OCI-LY1 (cell line): ENCODE results near the gene CTNND1.

ENCODE experiments used
- H2AFZ ChIP-seq: fragments of 200-600 bp; sonication (generic), shearing (Covaris generic); 2 replicates; pipeline ENCODE4 v1.6.0; 2014; ENCODE audit warnings: antibody characterized with exemption, mild to moderate bottlenecking, low read length
- H3F3A ChIP-seq: fragments of 200-600 bp; sonication (generic), shearing (Covaris generic); 2 replicates; pipeline ENCODE4 v1.6.0; 2014; ENCODE audit warnings: mild to moderate bottlenecking, antibody characterized with exemption, low read length, moderate library complexity; ENCODE audit not compliant: insufficient read depth
- H3K27ac ChIP-seq: fragments of 200-600 bp; sonication (generic); 2 replicates; pipeline ENCODE4 v1.5.1; 2014; ENCODE audit warnings: low read length, mixed run types, mild to moderate bottlenecking, low read depth; ENCODE audit not compliant: poor library complexity, severe bottlenecking
- H3K27me3 ChIP-seq: fragments of 200-600 bp; sonication (generic); 2 replicates; pipeline ENCODE4 v1.6.0; 2014; ENCODE audit warnings: antibody characterized with exemption, mild to moderate bottlenecking, low read length, moderate library complexity; ENCODE audit not compliant: insufficient read depth
- H3K36me3 ChIP-seq: fragments of 200-600 bp; sonication (generic); 2 replicates; pipeline ENCODE4 v1.6.1; 2014; ENCODE audit warnings: mild to moderate bottlenecking, antibody characterized with exemption, low read length, moderate library complexity, mixed read lengths; ENCODE audit not compliant: insufficient read depth
- H3K4me1 ChIP-seq: fragments of 200-600 bp; sonication (generic); 2 replicates; pipeline ENCODE4 v1.5.1; 2014; ENCODE audit warnings: mild to moderate bottlenecking, low read length, moderate library complexity; ENCODE audit not compliant: insufficient read depth, severe bottlenecking
- H3K4me2 ChIP-seq: fragments of 200-600 bp; sonication (generic), shearing (Covaris generic); 2 replicates; pipeline ENCODE4 v1.6.1; 2014; ENCODE audit warnings: low read length
- H3K4me3 ChIP-seq: fragments of 200-600 bp; sonication (generic); 2 replicates; pipeline ENCODE4 v1.5.1; 2014; ENCODE audit warnings: low read length, low read depth, mild to moderate bottlenecking, mixed read lengths; ENCODE audit not compliant: poor library complexity, severe bottlenecking
- H3K79me2 ChIP-seq: fragments of 200-600 bp; shearing (Covaris generic); 2 replicates; pipeline ENCODE4 v1.6.1; 2016; ENCODE audit warnings: mixed run types, low read length, mixed read lengths; ENCODE audit not compliant: insufficient read depth
- H3K9ac ChIP-seq: fragments of 200-600 bp; sonication (generic), shearing (Covaris generic); 2 replicates; pipeline ENCODE4 v1.6.1; 2014; ENCODE audit warnings: mild to moderate bottlenecking, low read length, mixed read lengths
- H3K9me2 ChIP-seq: fragments of 200-600 bp; sonication (generic), shearing (Covaris generic); 2 replicates; pipeline ENCODE4 v1.6.1; 2014; ENCODE audit warnings: low read depth, mild to moderate bottlenecking, low read length, mixed read lengths
- H3K9me3 ChIP-seq: fragments of 200-600 bp; shearing (Covaris generic); 2 replicates; pipeline ENCODE4 v1.6.1; 2014; ENCODE audit warnings: low read length, mixed read lengths
- H4K20me1 ChIP-seq: fragments of 200-600 bp; sonication (generic), shearing (Covaris generic); 2 replicates; pipeline ENCODE4 v1.6.0; 2016; ENCODE audit warnings: mild to moderate bottlenecking, low read length; ENCODE audit not compliant: insufficient read depth
- EZH2 ChIP-seq: fragments of 200-600 bp; sonication (generic), shearing (Covaris generic); IDR thresholded peaks from 2 replicates; pipeline ENCODE4 v1.8.0; 2017; ENCODE audit warnings: borderline replicate concordance, mixed run types, mild to moderate bottlenecking, antibody characterized with exemption, low read length, moderate library complexity, mixed read lengths
- TF ChIP-seq, protein P1 (sequence below): fragments of 200-600 bp; sonication (generic), shearing (Covaris generic); IDR thresholded peaks from 2 replicates; pipeline ENCODE4 v1.5.1; 2017; ENCODE audit warnings: mild to moderate bottlenecking, antibody characterized with exemption, low read length, moderate library complexity, mixed read lengths

CTNND1 gene, protein sequence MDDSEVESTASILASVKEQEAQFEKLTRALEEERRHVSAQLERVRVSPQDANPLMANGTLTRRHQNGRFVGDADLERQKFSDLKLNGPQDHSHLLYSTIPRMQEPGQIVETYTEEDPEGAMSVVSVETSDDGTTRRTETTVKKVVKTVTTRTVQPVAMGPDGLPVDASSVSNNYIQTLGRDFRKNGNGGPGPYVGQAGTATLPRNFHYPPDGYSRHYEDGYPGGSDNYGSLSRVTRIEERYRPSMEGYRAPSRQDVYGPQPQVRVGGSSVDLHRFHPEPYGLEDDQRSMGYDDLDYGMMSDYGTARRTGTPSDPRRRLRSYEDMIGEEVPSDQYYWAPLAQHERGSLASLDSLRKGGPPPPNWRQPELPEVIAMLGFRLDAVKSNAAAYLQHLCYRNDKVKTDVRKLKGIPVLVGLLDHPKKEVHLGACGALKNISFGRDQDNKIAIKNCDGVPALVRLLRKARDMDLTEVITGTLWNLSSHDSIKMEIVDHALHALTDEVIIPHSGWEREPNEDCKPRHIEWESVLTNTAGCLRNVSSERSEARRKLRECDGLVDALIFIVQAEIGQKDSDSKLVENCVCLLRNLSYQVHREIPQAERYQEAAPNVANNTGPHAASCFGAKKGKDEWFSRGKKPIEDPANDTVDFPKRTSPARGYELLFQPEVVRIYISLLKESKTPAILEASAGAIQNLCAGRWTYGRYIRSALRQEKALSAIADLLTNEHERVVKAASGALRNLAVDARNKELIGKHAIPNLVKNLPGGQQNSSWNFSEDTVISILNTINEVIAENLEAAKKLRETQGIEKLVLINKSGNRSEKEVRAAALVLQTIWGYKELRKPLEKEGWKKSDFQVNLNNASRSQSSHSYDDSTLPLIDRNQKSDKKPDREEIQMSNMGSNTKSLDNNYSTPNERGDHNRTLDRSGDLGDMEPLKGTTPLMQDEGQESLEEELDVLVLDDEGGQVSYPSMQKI

DNA sequence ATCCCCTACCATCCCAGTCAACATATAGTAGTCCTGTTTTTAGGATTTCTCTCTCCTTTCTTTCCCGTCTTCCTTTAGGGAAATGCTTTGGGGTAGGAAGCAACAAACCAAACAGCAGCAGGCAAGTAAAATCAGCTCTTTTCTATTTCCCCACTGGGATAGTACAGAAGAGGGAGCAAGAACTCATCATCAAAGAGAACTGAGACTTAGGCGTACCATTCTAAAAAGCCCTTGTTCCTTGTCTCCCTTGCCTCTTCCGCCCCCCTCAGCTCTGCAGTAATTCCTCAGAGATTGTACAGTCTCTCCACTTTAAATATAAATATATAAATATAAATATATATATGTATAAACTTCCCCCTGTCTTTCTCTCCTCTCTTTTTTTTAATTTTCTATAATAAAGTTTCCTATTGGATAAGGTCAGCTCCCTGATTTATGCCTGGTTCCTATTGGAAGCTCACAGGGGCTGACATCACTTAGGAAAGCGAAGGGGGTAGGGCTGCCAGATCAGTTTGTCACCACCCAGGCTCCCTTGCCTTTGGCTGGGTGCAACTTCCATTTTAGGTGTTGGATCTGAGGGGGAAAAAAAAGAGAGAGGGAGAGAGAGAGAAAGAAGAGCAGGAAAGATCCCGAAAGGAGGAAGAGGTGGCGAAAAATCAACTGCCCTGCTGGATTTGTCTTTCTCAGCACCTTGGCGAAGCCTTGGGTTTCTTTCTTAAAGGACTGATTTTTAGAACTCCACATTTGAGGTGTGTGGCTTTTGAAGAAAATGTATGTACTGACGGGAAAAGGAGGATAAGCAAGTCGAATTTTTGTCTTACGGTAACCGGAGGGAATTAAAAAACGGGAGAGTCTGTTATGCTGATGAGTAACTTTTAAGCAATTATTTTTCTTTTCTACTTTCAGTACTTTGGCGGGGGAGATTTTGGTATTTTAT lies at the start of gene CTNND1:
CTNND1 (plus strand) TSS at position 502 of the 934 bp plus-strand sequence. CDS start 29,677 bp downstream, outside the sequence.
- H3K27me3 ChIP-seq, result no peaks in the 10 kb centered on the region
- H3K36me3 ChIP-seq, result no peaks in the 10 kb centered on the region
- no peak within 1 kb of the TSS for H3K9ac ChIP-seq
- no peak within 1 kb of the TSS for H2AFZ ChIP-seq
- H3K9me2 ChIP-seq, result no peaks in the 10 kb centered on the region
- H3F3A ChIP-seq, result no peaks in the 10 kb centered on the region
- H3K79me2 ChIP-seq, result no peaks in the 10 kb centered on the region
- H4K20me1 ChIP-seq, result no peaks in the 10 kb centered on the region
- TF ChIP-seq EZH2, result no peak
- TF ChIP-seq, protein P1, sequence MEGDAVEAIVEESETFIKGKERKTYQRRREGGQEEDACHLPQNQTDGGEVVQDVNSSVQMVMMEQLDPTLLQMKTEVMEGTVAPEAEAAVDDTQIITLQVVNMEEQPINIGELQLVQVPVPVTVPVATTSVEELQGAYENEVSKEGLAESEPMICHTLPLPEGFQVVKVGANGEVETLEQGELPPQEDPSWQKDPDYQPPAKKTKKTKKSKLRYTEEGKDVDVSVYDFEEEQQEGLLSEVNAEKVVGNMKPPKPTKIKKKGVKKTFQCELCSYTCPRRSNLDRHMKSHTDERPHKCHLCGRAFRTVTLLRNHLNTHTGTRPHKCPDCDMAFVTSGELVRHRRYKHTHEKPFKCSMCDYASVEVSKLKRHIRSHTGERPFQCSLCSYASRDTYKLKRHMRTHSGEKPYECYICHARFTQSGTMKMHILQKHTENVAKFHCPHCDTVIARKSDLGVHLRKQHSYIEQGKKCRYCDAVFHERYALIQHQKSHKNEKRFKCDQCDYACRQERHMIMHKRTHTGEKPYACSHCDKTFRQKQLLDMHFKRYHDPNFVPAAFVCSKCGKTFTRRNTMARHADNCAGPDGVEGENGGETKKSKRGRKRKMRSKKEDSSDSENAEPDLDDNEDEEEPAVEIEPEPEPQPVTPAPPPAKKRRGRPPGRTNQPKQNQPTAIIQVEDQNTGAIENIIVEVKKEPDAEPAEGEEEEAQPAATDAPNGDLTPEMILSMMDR, result no peak
- H3K4me3 ChIP-seq, result no peak within 1 kb of the TSS
- H3K4me1 ChIP-seq, result no peaks in the 10 kb centered on the region
- no peaks in the 10 kb centered on the region for H3K9me3 ChIP-seq
- H3K27ac ChIP-seq, result no peak within 1 kb of the TSS
- no peak within 1 kb of the TSS for H3K4me2 ChIP-seq

DNA sequence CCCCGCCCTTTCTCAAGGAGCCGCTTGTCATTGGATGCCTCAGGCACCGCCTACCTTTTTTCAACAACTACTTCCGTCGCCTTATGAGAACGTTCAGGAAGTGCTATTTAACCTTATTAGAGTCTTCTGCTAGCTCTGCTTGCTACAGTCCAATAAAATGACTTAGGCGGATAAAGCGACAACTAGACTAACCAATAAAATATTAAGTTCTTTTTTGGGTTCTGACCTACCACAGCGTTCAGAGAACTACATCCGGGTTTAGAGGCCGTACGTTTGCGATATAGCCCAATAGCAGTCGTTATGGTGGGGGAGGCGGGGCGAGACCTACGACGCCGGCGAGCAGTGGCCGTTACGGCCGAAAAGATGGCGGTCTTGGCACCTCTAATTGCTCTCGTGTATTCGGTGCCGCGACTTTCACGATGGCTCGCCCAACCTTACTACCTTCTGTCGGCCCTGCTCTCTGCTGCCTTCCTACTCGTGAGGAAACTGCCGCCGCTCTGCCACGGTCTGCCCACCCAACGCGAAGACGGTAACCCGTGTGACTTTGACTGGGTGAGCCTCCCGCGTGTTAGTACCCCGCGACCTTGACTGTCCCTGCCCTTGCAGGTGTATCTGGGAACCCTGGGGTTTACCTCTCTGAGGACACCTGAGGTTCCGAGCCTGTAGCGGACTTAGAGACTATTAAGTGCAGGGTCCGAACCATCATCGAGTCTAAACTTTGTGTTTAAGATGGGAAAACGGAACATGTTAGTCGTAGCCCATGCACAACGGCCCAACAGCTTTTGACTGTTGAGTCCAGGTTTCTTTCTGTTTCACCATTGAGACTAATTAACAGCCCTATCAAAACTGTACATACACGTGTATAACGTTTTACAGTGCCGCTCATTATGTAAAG lies 49.1 kb upstream of the CTNND1 start, which contains the start of gene TMX2:
TMX2 (plus strand) TSS at position 338 of the 895 bp plus-strand sequence; CDS start at position 364, 26 bp downstream.
- peak within 1 kb of the TSS; percentile 98 for H3K9ac ChIP-seq
- peaks cover 27% of the 10 kb centered on the region for H3K79me2 ChIP-seq
- no peaks in the 10 kb centered on the region for H3K9me2 ChIP-seq
- TF ChIP-seq, protein P1, result no peak
- TF ChIP-seq EZH2, result no peak
- H3K4me3 ChIP-seq, result peak within 1 kb of the TSS; percentile 98
- peak within 1 kb of the TSS; percentile 74 for H3K4me2 ChIP-seq
- H3K36me3 ChIP-seq, result peaks cover 19% of the 10 kb centered on the region
- no peaks in the 10 kb centered on the region for H3K9me3 ChIP-seq
- peak within 1 kb of the TSS; percentile 78 for H3K27ac ChIP-seq
- no peaks in the 10 kb centered on the region for H4K20me1 ChIP-seq
- no peak within 1 kb of the TSS for H2AFZ ChIP-seq
- peaks cover 28% of the 10 kb centered on the region for H3K4me1 ChIP-seq
- no peaks in the 10 kb centered on the region for H3K27me3 ChIP-seq
- no peaks in the 10 kb centered on the region; the same call in 1 of the 2 replicates for H3F3A ChIP-seq
